ENCODE data around the gene BBS2. TPM values are rescaled to one million over a fixed set of nuclear protein-coding genes. Genes with fewer than 3 reads are reported as not detected.
A peak's percentile ranks its signal among the peaks of the same experiment; 100 is the strongest.

The BBS2 gene
- total and polyA plus RNA-seq, 8 donors: 10.0 to 50.4 (median 16.2) TPM

- 86 to 89% methylated on average over 6 of the region's 6 CpGs for WGBS, 2 donors
- TF ChIP-seq, protein P1, sequence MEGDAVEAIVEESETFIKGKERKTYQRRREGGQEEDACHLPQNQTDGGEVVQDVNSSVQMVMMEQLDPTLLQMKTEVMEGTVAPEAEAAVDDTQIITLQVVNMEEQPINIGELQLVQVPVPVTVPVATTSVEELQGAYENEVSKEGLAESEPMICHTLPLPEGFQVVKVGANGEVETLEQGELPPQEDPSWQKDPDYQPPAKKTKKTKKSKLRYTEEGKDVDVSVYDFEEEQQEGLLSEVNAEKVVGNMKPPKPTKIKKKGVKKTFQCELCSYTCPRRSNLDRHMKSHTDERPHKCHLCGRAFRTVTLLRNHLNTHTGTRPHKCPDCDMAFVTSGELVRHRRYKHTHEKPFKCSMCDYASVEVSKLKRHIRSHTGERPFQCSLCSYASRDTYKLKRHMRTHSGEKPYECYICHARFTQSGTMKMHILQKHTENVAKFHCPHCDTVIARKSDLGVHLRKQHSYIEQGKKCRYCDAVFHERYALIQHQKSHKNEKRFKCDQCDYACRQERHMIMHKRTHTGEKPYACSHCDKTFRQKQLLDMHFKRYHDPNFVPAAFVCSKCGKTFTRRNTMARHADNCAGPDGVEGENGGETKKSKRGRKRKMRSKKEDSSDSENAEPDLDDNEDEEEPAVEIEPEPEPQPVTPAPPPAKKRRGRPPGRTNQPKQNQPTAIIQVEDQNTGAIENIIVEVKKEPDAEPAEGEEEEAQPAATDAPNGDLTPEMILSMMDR (IDR thresholded peaks at IDR 0.05): no peak
- FAIRE-seq: no peak
Observed at GRCh38 chr16:56457927-56458470, 61.8 kb downstream of the BBS2 start.

DNA sequence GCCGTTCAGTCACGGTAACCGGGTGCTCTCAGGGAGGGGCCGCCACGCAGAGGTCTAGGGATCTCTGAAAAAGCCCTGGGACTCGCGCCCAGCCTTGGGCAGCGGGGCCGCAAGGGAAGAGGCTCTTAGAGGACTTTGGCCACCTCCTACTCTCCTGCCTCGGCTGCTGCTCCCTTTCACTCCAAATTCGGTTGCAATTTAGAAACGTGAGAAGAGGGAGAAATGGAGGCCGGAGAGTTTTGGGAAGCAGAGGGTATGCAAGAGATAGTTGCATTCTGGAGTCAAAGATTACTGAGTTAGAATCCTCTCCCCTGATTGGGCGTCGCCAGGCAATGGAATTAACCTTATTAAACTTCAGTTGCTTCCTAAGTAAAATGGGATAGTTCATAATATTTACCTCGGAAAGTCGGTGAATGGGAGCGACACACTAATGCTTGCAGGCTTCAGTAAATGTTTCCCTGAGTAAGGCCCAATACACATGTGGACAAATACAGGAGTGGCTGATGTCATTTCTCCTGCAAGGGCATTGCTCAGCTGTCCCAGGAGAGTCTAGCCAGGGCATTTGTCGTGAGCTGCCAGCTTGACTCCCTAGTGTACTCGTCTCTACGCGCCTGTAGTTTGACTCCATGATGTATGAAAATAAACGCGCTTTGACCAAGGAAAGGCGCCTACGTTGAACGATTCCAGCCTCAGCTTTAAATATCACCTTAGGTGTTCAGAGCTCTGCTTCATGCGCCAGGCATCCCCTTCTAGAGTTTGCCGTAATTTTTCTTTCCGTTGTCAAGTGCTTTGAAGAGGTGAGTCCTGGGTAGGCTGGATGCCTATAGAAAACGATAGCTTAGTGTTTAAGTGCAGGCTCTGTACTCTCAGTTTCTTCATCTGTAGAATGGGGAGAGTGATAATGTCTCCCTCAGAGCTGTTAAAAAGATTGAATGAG, 67.8 kb downstream of the BBS2 start:
- H3K27ac ChIP-seq: peak overlapping the region; percentile 57 to 72 (median 70)
- peaks cover 0 to 13% (median 0%) of the 10 kb centered on the region in 3 donors for H3K36me3 ChIP-seq
- no peaks in the 10 kb centered on the region for H3K27me3 ChIP-seq
- no peaks in the 10 kb centered on the region for H3K9me3 ChIP-seq
- WGBS, 2 donors: 3 to 4% methylated on average over 31 of the region's 31 CpGs
- peaks cover 7 to 33% (median 22%) of the 10 kb centered on the region in 3 donors for H3K4me1 ChIP-seq
- TF ChIP-seq, protein P1 (IDR thresholded peaks at IDR 0.05): no peak
- intact Hi-C loops (cut with DNase I): no loop called here
- FAIRE-seq: no peak
- ATAC-seq: peak; percentile 65 to 76 (median 70)
- peak in 5 of 6 donors; percentile 23 to 54 (median 37) for DNase-seq
- peak overlapping the region; percentile 62 to 95 (median 66) for H3K4me3 ChIP-seq

More at GRCh38 chr16:56457927-56458470, 61.8 kb downstream of the BBS2 start:
- DNase-seq (no peak), ATAC-seq (no peak)
- Histone ChIP-seq H3K27me3 (no peaks in the 10 kb centered on the region), H3K36me3 (peaks cover 0 to 22% (median 3%) of the 10 kb centered on the region in 3 donors), H3K4me3 (no peak overlapping the region), H3K4me1 (peaks cover 2 to 4% (median 2%) of the 10 kb centered on the region in 3 donors), H3K27ac (no peak overlapping the region), H3K9me3 (no peaks in the 10 kb centered on the region)
- intact Hi-C loops (cut with DNase I): no loop called here

GRCh38 chr16:56450986-56451752, 68.7 kb downstream of the BBS2 start, which contains the start of the genes NUDT21 and OGFOD1:
NUDT21 (minus strand) TSS chr16:56451332; CDS start chr16:56451202, 130 bp downstream.
OGFOD1 (plus strand) TSS chr16:56451554; CDS start chr16:56451613, 59 bp downstream.
- Histone ChIP-seq H3K4me1 (peaks cover 7 to 33% (median 22%) of the 10 kb centered on the region in 3 donors), H3K4me3 (peak within 1 kb of the TSS; percentile 62 to 95 (median 66)), H3K27ac (peak within 1 kb of the TSS; percentile 57 to 72 (median 70)), H3K27me3 (no peaks in the 10 kb centered on the region), H3K9me3 (no peaks in the 10 kb centered on the region), H3K36me3 (peaks cover 0 to 7% (median 0%) of the 10 kb centered on the region in 3 donors)
- peak; percentile 98 to 100 (median 98) for ATAC-seq
- WGBS, 2 donors: 0% methylated on average over 56 of the region's 56 CpGs
- TF ChIP-seq, protein P1 (IDR thresholded peaks at IDR 0.05): no peak
- intact Hi-C loops (cut with DNase I): no loop called here
- DNase-seq: peak; percentile 87 to 97 (median 94)
- FAIRE-seq: peak; percentile 97

DNA sequence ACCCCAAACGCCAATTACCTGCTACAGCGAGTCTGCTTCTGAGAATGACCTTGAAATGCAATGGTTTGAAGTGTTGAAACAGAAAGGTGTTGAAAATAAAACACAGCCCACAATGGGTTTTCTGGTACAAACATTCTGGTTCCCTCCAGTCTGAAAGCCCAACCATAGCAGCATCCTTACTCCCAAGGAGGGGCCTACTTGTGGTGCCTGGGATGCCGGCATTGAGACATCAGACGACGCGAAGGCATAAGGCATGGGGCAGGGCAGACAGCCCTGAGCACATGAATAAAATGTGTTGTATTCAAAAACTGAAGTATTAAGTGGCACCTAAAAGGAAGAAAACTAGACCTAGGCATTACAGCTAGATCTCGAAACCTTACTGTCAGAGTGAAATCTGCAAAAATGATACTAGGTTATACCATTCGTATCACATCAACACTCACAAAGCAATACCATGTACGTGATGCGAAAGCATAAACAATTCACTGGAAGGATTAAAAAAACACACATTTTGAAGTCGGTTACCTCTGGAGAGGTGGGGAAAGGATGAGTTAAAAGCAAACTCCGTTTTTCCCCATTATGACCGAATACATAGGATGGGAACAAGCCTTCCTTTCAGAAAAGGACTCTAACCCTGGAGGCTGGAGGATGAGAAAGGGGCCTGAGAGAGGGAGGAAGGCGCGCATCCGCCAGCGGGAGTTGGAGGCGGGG, 69.4 kb downstream of the BBS2 start:
- Histone ChIP-seq H3K9me3 (no peaks in the 10 kb centered on the region), H3K27ac (peak overlapping the region in 1 of 4 donors; percentile 53), H3K4me1 (peaks cover 7 to 33% (median 22%) of the 10 kb centered on the region in 3 donors), H3K27me3 (no peaks in the 10 kb centered on the region), H3K36me3 (peaks cover 0 to under 1% (median 0%) of the 10 kb centered on the region in 3 donors), H3K4me3 (peak overlapping the region; percentile 62 to 95 (median 66))
- TF ChIP-seq, protein P1 (IDR thresholded peaks at IDR 0.05): no peak
- no peak for FAIRE-seq
- 6 to 8% methylated on average over 18 of the region's 18 CpGs for WGBS, 2 donors
- peak in 1 of 4 donors; percentile 14 for ATAC-seq
- intact Hi-C loops (cut with DNase I): no loop called here
- DNase-seq: no peak
